Measurements from ENCODE around the gene DDX39B.

DDX39B gene

DNA sequence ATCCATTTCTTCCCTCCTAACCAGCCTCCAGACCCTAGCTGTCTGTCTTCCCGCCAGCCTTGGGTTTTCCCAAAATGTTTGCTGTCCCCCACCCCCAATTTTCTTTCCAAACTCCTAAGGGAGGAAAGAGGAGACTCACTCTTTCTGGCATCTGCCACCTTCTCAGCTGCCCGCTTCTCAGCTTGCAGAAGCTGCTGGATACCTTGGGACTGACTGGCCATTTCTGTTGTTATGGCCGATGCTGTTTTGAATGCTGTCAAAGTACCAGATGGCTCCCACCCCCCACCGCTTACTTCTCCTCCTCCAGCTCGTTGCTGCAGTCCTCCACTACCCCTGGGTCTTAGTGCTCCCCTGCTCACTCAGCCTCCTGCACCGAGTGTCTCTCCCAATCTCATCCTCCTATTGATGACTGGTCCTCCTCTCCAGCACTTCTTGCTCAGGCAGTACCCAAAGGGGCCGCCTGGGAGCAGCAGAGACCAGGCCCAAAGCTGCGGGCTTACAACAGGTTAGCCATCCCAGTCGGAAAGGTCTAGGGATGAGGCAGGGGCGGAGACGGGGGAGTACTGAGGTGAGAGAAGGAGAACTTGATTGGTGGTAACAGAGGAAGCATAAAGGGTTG lies 4.6 kb upstream of the DDX39B start, which contains the start of gene ATP6V1G2:
ATP6V1G2 (minus strand) TSS at position 270 of the 619 bp plus-strand sequence; CDS start at position 221, 49 bp downstream.
- peak; percentile 74 for DNase-seq (ENCODE audit: low spot score)
- in situ Hi-C loops (cut with MboI; ENCODE audit: low sequenced_read_pairs, unreplicated experiment) = loop anchor here (5.0 kb wide), 1 partner anchor 51 kb away; no protein-coding TSS in a partner anchor
- TF ChIP-seq, protein P1, sequence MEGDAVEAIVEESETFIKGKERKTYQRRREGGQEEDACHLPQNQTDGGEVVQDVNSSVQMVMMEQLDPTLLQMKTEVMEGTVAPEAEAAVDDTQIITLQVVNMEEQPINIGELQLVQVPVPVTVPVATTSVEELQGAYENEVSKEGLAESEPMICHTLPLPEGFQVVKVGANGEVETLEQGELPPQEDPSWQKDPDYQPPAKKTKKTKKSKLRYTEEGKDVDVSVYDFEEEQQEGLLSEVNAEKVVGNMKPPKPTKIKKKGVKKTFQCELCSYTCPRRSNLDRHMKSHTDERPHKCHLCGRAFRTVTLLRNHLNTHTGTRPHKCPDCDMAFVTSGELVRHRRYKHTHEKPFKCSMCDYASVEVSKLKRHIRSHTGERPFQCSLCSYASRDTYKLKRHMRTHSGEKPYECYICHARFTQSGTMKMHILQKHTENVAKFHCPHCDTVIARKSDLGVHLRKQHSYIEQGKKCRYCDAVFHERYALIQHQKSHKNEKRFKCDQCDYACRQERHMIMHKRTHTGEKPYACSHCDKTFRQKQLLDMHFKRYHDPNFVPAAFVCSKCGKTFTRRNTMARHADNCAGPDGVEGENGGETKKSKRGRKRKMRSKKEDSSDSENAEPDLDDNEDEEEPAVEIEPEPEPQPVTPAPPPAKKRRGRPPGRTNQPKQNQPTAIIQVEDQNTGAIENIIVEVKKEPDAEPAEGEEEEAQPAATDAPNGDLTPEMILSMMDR (IDR thresholded peaks at IDR 0.05; ENCODE audit: borderline replicate concordance, control extremely low read depth, extremely low read depth, insufficient read depth, missing control alignments) = peak; percentile 97

DNA sequence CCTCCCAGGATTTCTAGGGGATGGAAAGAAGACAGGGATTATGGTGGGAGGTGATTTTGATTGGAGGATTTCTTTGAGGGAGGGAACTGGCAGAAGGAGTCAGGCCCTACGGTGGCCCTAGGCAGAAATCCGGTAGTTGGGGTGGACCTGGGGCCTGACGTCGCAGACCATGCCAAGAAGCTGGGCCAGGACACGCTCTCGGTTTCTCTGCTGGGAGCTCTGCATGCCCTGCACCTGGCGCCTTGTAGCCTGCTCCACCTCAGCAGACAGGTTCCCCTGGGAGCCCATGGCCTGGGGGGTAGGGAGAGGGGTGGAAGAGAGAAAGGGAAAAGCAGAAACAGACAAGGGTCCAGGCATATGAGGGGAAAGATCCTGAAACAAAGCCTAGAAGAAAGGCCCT lies 3.5 kb upstream of the DDX39B start:
- TF ChIP-seq, protein P1 (IDR thresholded peaks at IDR 0.05; ENCODE audit: borderline replicate concordance, control extremely low read depth, extremely low read depth, insufficient read depth, missing control alignments) = no peak
- in situ Hi-C loops (cut with MboI; ENCODE audit: low sequenced_read_pairs, unreplicated experiment) = loop anchor here (5.0 kb wide), 1 partner anchor 52 kb away; no protein-coding TSS in a partner anchor
- DNase-seq (ENCODE audit: low spot score) = no peak

GRCh38 chr6:31544676-31545075 lies 2.9 kb upstream of the DDX39B start:
- TF ChIP-seq, protein P1 (IDR thresholded peaks at IDR 0.05; ENCODE audit: borderline replicate concordance, control extremely low read depth, extremely low read depth, insufficient read depth, missing control alignments) = no peak
- in situ Hi-C loops (cut with MboI; ENCODE audit: low sequenced_read_pairs, unreplicated experiment) = loop anchor here (5.0 kb wide), 1 partner anchor 53 kb away; no protein-coding TSS in a partner anchor
- no peak for DNase-seq (ENCODE audit: low spot score)

GRCh38 chr6:31543639-31544038 lies 1.8 kb upstream of the DDX39B start:
- no peak for DNase-seq (ENCODE audit: low spot score)
- in situ Hi-C loops (cut with MboI; ENCODE audit: low sequenced_read_pairs, unreplicated experiment) = no loop called here
- TF ChIP-seq, protein P1 (IDR thresholded peaks at IDR 0.05; ENCODE audit: borderline replicate concordance, control extremely low read depth, extremely low read depth, insufficient read depth, missing control alignments) = no peak

- in situ Hi-C loops (cut with MboI; ENCODE audit: low sequenced_read_pairs, unreplicated experiment) = no loop called here
- TF ChIP-seq, protein P1 (IDR thresholded peaks at IDR 0.05; ENCODE audit: borderline replicate concordance, control extremely low read depth, extremely low read depth, insufficient read depth, missing control alignments) = no peak
- peak; percentile 60 for DNase-seq (ENCODE audit: low spot score)
Observed at GRCh38 chr6:31541059-31541657, 645 bp downstream of the DDX39B start.

GRCh38 chr6:31540640-31541039 lies 1.2 kb downstream of the DDX39B start:
- TF ChIP-seq, protein P1 (IDR thresholded peaks at IDR 0.05; ENCODE audit: borderline replicate concordance, control extremely low read depth, extremely low read depth, insufficient read depth, missing control alignments) = no peak
- DNase-seq (ENCODE audit: low spot score) = no peak
- in situ Hi-C loops (cut with MboI; ENCODE audit: low sequenced_read_pairs, unreplicated experiment) = no loop called here

Data from GM13976 (cell line).